ENCODE measurements around the gene RAN. TPM values are rescaled to one million over a fixed set of nuclear protein-coding genes. Genes with fewer than 3 reads are reported as not detected.
"Not testable (repeated sequence)": the region's sequence is repeated elsewhere in the genome, so short reads cannot be mapped to it uniquely, and the experiment has no call there.

Gene RAN
- total RNA-seq, 1 donor from 2014 or later, result 73.7 TPM

DNA sequence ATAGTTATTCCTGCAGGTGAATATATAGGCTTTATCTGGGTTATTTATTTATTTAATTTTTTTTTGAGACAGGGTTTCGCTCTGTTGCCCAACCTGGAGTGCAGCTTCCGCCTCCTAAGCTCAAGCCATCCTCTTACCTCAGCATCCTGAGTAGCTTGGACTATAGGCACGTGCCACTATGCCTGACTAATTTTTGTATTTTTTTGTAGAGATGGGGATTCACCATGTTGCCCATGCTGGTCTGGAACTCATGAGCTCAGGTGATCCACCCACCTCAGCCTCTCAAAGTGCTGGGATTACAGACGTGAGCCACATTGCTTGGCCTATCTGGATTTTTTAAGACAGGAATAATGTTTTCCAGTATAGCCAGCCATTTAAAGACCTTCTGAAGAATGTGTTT lies 2.0 kb downstream of the RAN start:
- H3K9me3 ChIP-seq, result no peaks in the 10 kb centered on the region
- H3K4me3 ChIP-seq, result no peak overlapping the region
- H3K27me3 ChIP-seq, result no peaks in the 10 kb centered on the region
- peaks cover 3 to 17% of the 10 kb centered on the region in 2 donors for H3K4me1 ChIP-seq
- TF ChIP-seq, protein P1, sequence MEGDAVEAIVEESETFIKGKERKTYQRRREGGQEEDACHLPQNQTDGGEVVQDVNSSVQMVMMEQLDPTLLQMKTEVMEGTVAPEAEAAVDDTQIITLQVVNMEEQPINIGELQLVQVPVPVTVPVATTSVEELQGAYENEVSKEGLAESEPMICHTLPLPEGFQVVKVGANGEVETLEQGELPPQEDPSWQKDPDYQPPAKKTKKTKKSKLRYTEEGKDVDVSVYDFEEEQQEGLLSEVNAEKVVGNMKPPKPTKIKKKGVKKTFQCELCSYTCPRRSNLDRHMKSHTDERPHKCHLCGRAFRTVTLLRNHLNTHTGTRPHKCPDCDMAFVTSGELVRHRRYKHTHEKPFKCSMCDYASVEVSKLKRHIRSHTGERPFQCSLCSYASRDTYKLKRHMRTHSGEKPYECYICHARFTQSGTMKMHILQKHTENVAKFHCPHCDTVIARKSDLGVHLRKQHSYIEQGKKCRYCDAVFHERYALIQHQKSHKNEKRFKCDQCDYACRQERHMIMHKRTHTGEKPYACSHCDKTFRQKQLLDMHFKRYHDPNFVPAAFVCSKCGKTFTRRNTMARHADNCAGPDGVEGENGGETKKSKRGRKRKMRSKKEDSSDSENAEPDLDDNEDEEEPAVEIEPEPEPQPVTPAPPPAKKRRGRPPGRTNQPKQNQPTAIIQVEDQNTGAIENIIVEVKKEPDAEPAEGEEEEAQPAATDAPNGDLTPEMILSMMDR (IDR thresholded peaks at IDR 0.05), result no peak
- peaks cover 31 to 42% of the 10 kb centered on the region in 2 donors for H3K36me3 ChIP-seq
- intact Hi-C loops (cut with DNase I), result loop anchor here (5.0 kb wide), 2 partner anchors 1613 to 1953 kb away; partner anchors contain the start of gene GOLGA3
- DNase-seq (ENCODE audit: low spot score in 2 of 2), result no peak
- no peak overlapping the region for H3K27ac ChIP-seq

- H3K4me1 ChIP-seq, result peaks cover 3 to 17% of the 10 kb centered on the region in 2 donors
- no peak for DNase-seq (ENCODE audit: low spot score in 2 of 2)
- intact Hi-C loops (cut with DNase I), result loop anchor here (5.0 kb wide), 2 partner anchors 1613 to 1953 kb away; partner anchors contain the start of gene GOLGA3
- TF ChIP-seq, protein P1 (IDR thresholded peaks at IDR 0.05), result no peak
- H3K9me3 ChIP-seq, result no peaks in the 10 kb centered on the region
- no peaks in the 10 kb centered on the region for H3K27me3 ChIP-seq
- peaks cover 31 to 42% of the 10 kb centered on the region in 2 donors for H3K36me3 ChIP-seq
- no peak overlapping the region for H3K4me3 ChIP-seq
- no peak overlapping the region for H3K27ac ChIP-seq
Observed at GRCh38 chr12:130874696-130875095, 2.8 kb downstream of the RAN start.

- Histone ChIP-seq H3K27ac (no peak overlapping the region), H3K36me3 (peaks cover 31 to 42% of the 10 kb centered on the region in 2 donors), H3K4me3 (no peak overlapping the region), H3K4me1 (peaks cover 3 to 17% of the 10 kb centered on the region in 2 donors), H3K27me3 (no peaks in the 10 kb centered on the region), H3K9me3 (no peaks in the 10 kb centered on the region)
- intact Hi-C loops (cut with DNase I), result no loop called here
- no peak for DNase-seq (ENCODE audit: low spot score in 2 of 2)
- TF ChIP-seq, protein P1 (IDR thresholded peaks at IDR 0.05), result no peak
Observed at GRCh38 chr12:130875193-130875592, 3.3 kb downstream of the RAN start.

GRCh38 chr12:130875708-130876107 lies 3.8 kb downstream of the RAN start:
- H3K4me1 ChIP-seq, result peaks cover 3 to 17% of the 10 kb centered on the region in 2 donors
- H3K36me3 ChIP-seq, result peaks cover 31 to 42% of the 10 kb centered on the region in 2 donors
- H3K4me3 ChIP-seq; intact Hi-C loops (cut with DNase I); H3K27me3 ChIP-seq; DNase-seq (ENCODE audit: low spot score in 2 of 2); H3K27ac ChIP-seq; H3K9me3 ChIP-seq: not testable (repeated sequence)

DNA sequence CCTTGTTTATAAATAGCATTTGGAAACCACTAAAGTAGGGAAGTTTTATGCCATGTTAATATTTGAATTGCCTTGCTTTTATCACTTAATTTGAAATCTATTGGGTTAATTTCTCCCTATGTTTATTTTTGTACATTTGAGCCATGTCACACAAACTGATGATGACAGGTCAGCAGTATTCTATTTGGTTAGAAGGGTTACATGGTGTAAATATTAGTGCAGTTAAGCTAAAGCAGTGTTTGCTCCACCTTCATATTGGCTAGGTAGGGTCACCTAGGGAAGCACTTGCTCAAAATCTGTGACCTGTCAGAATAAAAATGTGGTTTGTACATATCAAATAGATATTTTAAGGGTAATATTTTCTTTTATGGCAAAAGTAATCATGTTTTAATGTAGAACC lies 4.4 kb downstream of the RAN start:
- Histone ChIP-seq H3K9me3 (no peaks in the 10 kb centered on the region), H3K4me3 (no peak overlapping the region), H3K27ac (no peak overlapping the region), H3K27me3 (no peaks in the 10 kb centered on the region), H3K4me1 (peaks cover 2 to 14% of the 10 kb centered on the region in 2 donors), H3K36me3 (peaks cover 31 to 42% of the 10 kb centered on the region in 2 donors)
- intact Hi-C loops (cut with DNase I), result no loop called here
- DNase-seq (ENCODE audit: low spot score in 2 of 2), result no peak
- TF ChIP-seq, protein P1 (IDR thresholded peaks at IDR 0.05), result no peak

DNA sequence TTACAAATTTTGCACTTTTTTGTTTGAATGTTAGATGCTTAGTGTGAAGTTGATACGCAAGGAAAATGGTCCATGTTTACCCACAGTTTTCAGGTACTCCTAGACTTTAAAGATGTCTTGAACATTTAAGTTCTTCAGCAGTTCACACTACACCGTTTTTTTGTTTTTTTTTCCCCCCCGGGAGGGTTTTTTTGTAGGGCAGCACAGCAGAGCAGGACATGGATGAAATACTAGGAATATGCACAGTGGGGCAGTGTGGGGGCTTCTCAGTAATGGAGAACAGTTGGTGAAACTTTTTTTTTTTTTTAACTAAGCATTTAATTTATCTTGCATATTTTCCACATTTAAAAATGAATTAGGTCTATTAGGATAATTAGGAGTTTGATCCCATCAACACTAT lies 4.9 kb downstream of the RAN start:
- Histone ChIP-seq H3K27me3 (no peaks in the 10 kb centered on the region), H3K27ac (no peak overlapping the region), H3K9me3 (no peaks in the 10 kb centered on the region), H3K4me1 (peaks cover 0 to 12% of the 10 kb centered on the region in 2 donors), H3K4me3 (no peak overlapping the region), H3K36me3 (peaks cover 31 to 42% of the 10 kb centered on the region in 2 donors)
- DNase-seq (ENCODE audit: low spot score in 2 of 2), result no peak
- intact Hi-C loops (cut with DNase I), result no loop called here
- TF ChIP-seq, protein P1 (IDR thresholded peaks at IDR 0.05), result no peak

All from ascending aorta (tissue), 2 donors.